ENCODE results near the gene BROX.
"Not testable (repeated sequence)": the region's sequence is repeated elsewhere in the genome, so short reads cannot be mapped to it uniquely, and the experiment has no call there.

Gene BROX

DNA sequence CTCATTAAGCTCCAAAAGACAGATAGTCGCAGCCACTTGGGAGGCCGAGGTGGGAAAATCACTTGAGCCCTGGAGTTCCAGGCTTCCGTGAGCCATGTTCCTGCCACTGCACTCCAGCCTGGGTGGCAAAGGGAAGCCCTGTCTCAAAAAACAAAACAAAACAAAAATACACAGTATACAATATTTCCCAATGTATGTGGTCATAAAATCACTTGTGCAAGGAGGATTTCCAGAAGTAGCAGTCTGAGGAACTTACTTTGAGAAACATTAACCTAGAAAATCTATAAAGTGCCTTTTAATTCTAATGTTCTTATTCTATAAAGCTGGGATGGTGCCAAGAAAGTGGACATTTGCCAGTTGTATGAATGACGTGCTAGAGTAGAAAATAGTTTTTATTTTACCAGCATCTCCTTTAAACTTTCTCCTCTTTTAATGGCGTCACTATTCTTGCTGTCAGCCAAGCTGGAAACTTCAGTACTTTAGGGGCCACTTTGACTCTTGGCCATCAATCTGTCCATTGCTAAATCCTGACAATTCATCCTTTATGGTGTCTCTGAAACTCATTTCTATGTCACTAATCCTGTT is 47.2 kb downstream of the BROX start:
- no peaks in the 10 kb centered on the region for H4K20me1 ChIP-seq (ENCODE audit: insufficient read depth, low read length)
- H3K4me3 ChIP-seq (ENCODE audit: low read depth in 1 of 2, low read length in 2 of 2): no peak overlapping the region
- no peak overlapping the region for H2AFZ ChIP-seq (ENCODE audit: low read depth, low read length)
- no peak overlapping the region for H3K9ac ChIP-seq (ENCODE audit: low read depth, low read length)
- H3K36me3 ChIP-seq (ENCODE audit: insufficient read depth, low read length): no peaks in the 10 kb centered on the region
- H3K79me2 ChIP-seq (ENCODE audit: insufficient read depth, low read length): no peaks in the 10 kb centered on the region
- H3K9me3 ChIP-seq (ENCODE audit: insufficient read depth, low read length, severe bottlenecking): no peaks in the 10 kb centered on the region
- no peak overlapping the region for H3K4me2 ChIP-seq (ENCODE audit: insufficient read depth, low read length)
- no peaks in the 10 kb centered on the region for H3K4me1 ChIP-seq (ENCODE audit: insufficient read depth, low read length)
- ATAC-seq (ENCODE audit: insufficient read depth, low read depth): no peak
- H3K27ac ChIP-seq (ENCODE audit: low read length): no peak overlapping the region
- TF ChIP-seq, protein P1, sequence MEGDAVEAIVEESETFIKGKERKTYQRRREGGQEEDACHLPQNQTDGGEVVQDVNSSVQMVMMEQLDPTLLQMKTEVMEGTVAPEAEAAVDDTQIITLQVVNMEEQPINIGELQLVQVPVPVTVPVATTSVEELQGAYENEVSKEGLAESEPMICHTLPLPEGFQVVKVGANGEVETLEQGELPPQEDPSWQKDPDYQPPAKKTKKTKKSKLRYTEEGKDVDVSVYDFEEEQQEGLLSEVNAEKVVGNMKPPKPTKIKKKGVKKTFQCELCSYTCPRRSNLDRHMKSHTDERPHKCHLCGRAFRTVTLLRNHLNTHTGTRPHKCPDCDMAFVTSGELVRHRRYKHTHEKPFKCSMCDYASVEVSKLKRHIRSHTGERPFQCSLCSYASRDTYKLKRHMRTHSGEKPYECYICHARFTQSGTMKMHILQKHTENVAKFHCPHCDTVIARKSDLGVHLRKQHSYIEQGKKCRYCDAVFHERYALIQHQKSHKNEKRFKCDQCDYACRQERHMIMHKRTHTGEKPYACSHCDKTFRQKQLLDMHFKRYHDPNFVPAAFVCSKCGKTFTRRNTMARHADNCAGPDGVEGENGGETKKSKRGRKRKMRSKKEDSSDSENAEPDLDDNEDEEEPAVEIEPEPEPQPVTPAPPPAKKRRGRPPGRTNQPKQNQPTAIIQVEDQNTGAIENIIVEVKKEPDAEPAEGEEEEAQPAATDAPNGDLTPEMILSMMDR (IDR thresholded peaks at IDR 0.05; ENCODE audit: borderline replicate concordance, extremely low read depth, low read length, poor library complexity, severe bottlenecking): no peak
- no peak for TF ChIP-seq EZH2 (IDR thresholded peaks at IDR 0.05; ENCODE audit: borderline replicate concordance, low read depth, low read length, severe bottlenecking)
- no peak for DNase-seq
- H3K27me3 ChIP-seq (ENCODE audit: insufficient read depth, low read length, poor library complexity): no peaks in the 10 kb centered on the region

DNA sequence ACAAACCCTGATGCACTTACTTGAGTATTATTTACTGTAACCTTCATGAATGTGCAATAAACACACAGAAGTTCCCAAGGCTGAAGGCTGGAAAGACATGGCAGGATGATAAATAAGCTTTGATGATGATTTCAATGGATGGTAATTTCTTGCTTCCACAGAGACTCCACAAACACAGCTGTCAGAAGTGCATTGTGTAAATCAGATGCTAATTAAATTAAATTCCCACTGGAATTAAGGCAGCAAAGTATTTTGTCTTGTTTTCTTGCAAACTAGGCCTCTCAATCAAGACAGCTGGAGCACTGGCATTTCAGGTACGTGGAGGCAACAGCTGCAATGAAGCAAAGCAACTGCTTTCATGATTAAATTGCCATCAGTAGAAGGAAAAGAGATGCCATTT is 48.7 kb downstream of the BROX start:
- DNase-seq (no peak), ATAC-seq (ENCODE audit: insufficient read depth, low read depth) (no peak)
- Histone ChIP-seq H3K27me3 (ENCODE audit: insufficient read depth, low read length, poor library complexity) (no peaks in the 10 kb centered on the region), H3K4me1 (ENCODE audit: insufficient read depth, low read length) (peaks cover 4% of the 10 kb centered on the region), H3K27ac (ENCODE audit: low read length) (no peak overlapping the region), H3K36me3 (ENCODE audit: insufficient read depth, low read length) (no peaks in the 10 kb centered on the region), H4K20me1 (ENCODE audit: insufficient read depth, low read length) (no peaks in the 10 kb centered on the region), H3K4me3 (ENCODE audit: low read depth in 1 of 2, low read length in 2 of 2) (no peak overlapping the region), H2AFZ (ENCODE audit: low read depth, low read length) (no peak overlapping the region), H3K9ac (ENCODE audit: low read depth, low read length) (no peak overlapping the region), H3K9me3 (ENCODE audit: insufficient read depth, low read length, severe bottlenecking) (no peaks in the 10 kb centered on the region), H3K79me2 (ENCODE audit: insufficient read depth, low read length) (no peaks in the 10 kb centered on the region), H3K4me2 (ENCODE audit: insufficient read depth, low read length) (no peak overlapping the region)
- TF ChIP-seq, protein P1 (IDR thresholded peaks at IDR 0.05; ENCODE audit: borderline replicate concordance, extremely low read depth, low read length, poor library complexity, severe bottlenecking): no peak
- TF ChIP-seq EZH2 (IDR thresholded peaks at IDR 0.05; ENCODE audit: borderline replicate concordance, low read depth, low read length, severe bottlenecking): no peak

DNA sequence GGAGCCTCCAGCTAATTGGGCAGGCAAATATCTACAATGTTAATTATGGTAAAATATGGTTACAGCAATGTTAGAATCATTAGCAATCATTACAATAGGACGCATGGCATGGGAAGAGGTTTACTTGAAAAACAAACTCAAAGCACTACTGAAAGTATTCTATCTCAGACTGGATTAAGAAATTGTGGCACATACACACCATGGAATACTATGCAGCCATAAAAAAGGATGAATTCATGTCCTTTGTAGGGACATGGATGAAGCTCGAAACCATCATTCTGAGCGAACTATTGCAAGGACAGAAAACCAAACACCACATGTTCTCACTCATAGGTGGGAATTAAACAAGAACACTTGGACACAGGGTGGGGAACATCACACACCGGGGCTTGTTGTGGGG is 49.8 kb downstream of the BROX start:
- not testable (repeated sequence) for H3K4me2 ChIP-seq (ENCODE audit: insufficient read depth, low read length); H3K27me3 ChIP-seq (ENCODE audit: insufficient read depth, low read length, poor library complexity); H3K27ac ChIP-seq (ENCODE audit: low read length); H3K9ac ChIP-seq (ENCODE audit: low read depth, low read length); H3K36me3 ChIP-seq (ENCODE audit: insufficient read depth, low read length); DNase-seq; H2AFZ ChIP-seq (ENCODE audit: low read depth, low read length); ATAC-seq (ENCODE audit: insufficient read depth, low read depth); H3K4me3 ChIP-seq (ENCODE audit: low read depth in 1 of 2, low read length in 2 of 2); H3K79me2 ChIP-seq (ENCODE audit: insufficient read depth, low read length); H3K9me3 ChIP-seq (ENCODE audit: insufficient read depth, low read length, severe bottlenecking); H4K20me1 ChIP-seq (ENCODE audit: insufficient read depth, low read length)
- H3K4me1 ChIP-seq (ENCODE audit: insufficient read depth, low read length): peaks cover 14% of the 10 kb centered on the region

DNA sequence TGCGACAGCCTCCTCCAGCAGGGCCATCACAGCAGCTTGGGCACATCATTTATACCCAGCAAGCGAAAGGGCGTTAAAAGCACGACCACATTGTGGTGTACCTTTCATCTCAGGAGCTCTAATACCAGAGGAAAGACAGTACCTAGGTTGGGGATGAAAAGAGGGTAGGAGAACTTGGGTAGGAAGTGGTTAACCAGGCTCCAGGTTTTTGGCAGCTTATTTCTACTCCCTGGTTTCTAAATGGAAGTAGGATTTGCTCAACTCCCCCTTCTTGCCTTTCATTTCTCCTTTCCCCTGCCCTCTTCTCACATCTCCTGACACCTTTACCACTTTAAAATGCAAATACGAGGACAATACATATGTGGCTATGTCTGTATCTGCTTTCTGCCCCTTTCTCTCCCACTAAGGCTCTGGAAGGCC is 54.8 kb downstream of the BROX start:
- Histone ChIP-seq H3K36me3 (ENCODE audit: insufficient read depth, low read length) (no peaks in the 10 kb centered on the region), H3K9ac (ENCODE audit: low read depth, low read length) (no peak overlapping the region), H3K27me3 (ENCODE audit: insufficient read depth, low read length, poor library complexity) (no peaks in the 10 kb centered on the region), H3K4me2 (ENCODE audit: insufficient read depth, low read length) (peak overlapping the region; percentile 51), H3K4me3 (ENCODE audit: low read depth in 1 of 2, low read length in 2 of 2) (no peak overlapping the region), H3K9me3 (ENCODE audit: insufficient read depth, low read length, severe bottlenecking) (peaks cover 6% of the 10 kb centered on the region), H3K79me2 (ENCODE audit: insufficient read depth, low read length) (no peaks in the 10 kb centered on the region), H2AFZ (ENCODE audit: low read depth, low read length) (no peak overlapping the region), H3K27ac (ENCODE audit: low read length) (peak overlapping the region; percentile 35; the same call in 1 of the 2 replicates), H4K20me1 (ENCODE audit: insufficient read depth, low read length) (no peaks in the 10 kb centered on the region), H3K4me1 (ENCODE audit: insufficient read depth, low read length) (peaks cover 33% of the 10 kb centered on the region)
- peak; percentile 75 for DNase-seq
- peak; percentile 98 for ATAC-seq (ENCODE audit: insufficient read depth, low read depth)
- no peak for TF ChIP-seq EZH2 (IDR thresholded peaks at IDR 0.05; ENCODE audit: borderline replicate concordance, low read depth, low read length, severe bottlenecking)
- TF ChIP-seq, protein P1 (IDR thresholded peaks at IDR 0.05; ENCODE audit: borderline replicate concordance, extremely low read depth, low read length, poor library complexity, severe bottlenecking): no peak

All from DND-41 (cell line).